Activated T-helper 1 cell treated with anti-CD3 and anti-CD28 coated beads, Interleukin-2, amount 50 U/mL, for 16 hours (primary cell): Measurements from ENCODE around the gene LYRM2.

Experiments used
- DNase-seq, 2 donors: peaks; one replicate each; pipeline ENCODE4 v3.0.0-alpha.2; 2020; ENCODE audit warnings: low read depth in 1 of 2, low spot score in 1 of 2

LYRM2 gene, protein sequence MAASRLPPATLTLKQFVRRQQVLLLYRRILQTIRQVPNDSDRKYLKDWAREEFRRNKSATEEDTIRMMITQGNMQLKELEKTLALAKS

DNA sequence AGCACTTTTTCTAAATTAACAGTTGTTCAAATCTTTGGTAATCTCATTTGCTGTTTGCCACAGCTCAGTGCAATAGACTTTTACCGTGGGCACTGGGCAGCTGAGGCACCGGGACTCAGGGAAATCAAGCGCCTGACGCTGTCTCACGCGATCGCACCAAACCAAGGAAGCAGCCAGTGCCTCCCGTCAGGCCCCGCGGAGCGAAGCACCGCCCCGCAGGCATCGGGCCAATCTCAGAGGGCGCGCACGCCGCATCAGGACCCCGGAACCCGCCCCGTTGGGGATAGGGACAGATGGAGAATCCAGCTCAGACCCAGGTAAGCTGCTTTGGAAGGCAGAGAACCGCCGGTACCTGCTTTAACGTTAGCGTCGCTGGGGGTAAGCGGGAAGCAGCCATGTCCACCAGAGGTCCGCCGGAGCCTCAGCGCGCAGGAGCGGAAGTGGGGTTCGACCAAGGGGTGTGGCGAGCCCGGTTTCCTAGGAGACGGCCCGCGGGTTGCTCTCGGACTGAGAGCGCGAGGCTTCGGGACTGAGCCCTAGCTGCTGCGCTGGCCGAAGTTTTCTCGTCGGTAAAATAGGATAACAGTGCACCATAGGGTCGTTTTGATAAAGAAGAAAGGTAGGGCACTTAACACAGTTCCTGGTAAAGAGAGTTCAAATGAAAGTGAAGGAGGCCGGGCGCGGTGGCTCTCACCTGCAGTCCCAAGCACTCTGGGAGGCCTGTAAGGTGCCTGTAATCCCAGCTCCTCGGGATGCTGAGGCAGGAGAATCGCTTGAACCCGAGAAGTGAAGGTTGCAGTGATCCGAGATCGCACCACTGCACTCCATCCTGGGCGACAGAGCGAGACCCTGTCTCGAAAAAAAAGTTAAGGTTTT lies at the start of gene LYRM2:
Gene LYRM2, minus strand, starts transcription at position 428 of the 876 bp plus-strand sequence. Its CDS starts 31 bp downstream, at position 397.
- peak; percentile 81 for DNase-seq

GRCh38 chr6:89688328-89688727 lies 49.8 kb upstream of the LYRM2 start:
- no peak for DNase-seq

DNA sequence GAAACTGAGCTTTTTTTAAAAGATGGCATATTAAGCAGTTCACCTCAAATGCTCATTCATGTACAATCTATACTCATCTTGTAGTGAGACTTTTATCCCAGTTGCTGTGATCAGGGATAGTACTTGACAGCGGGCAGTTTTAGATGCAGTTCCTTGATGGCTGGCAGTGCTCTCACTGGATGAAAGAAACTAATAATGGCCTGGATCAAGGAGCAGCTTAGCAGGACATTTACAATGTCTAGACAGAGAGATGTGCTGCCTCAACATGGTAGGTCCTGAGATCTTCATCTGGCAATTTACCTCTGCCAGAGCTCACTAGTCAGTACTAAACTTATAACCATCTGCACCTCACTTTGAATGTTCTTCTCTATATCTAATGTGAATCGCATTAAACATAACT lies 46.8 kb upstream of the LYRM2 start:
- DNase-seq: no peak

GRCh38 chr6:89682991-89683390 lies 44.4 kb upstream of the LYRM2 start:
- DNase-seq: no peak

DNA sequence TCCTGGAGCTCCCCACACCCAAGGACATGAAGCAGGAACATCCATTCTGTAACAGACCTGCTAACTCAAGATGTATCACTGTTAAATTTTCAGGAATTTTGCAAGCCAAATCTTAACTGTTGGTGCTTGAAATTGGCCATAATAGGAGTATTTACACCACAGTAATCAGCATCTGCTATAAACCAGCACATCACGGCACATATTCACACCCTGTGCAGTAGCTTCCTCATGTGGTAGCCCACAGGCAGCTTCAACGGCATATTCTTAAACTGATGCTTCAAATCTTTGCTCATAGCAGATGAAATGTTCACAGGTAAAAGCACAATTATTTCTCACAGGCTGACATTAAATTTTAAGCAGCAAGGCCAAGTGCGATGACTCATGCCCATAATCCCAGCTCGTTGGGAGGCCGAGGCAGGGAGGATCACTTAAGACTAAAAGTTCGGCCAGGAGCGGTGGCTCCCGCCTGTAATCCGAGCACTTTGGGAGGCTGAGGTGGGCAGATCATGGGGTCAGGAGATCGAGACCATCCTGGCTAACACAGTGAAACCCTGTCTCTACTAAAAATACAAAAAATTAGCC lies 43.5 kb upstream of the LYRM2 start:
- DNase-seq: no peak

DNA sequence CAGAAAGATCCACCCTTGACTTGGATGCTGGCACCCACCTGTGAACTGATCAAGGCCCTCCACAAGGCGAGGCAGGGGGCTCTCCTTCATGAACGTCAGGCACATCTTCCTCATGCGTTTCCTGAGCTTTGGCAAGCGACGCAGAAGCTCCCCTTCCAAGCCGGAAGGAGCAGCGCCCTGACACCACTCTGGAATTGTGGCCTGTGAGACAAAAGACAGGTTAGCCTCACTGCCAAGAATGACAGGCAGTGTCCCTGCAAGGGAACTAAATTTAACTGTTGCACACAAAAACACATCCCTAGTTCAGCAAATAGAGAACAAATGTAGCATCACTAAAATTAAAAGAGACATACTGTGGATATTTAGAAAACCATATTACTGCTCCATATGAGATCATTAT lies 42.0 kb upstream of the LYRM2 start:
- DNase-seq: no peak

DNA sequence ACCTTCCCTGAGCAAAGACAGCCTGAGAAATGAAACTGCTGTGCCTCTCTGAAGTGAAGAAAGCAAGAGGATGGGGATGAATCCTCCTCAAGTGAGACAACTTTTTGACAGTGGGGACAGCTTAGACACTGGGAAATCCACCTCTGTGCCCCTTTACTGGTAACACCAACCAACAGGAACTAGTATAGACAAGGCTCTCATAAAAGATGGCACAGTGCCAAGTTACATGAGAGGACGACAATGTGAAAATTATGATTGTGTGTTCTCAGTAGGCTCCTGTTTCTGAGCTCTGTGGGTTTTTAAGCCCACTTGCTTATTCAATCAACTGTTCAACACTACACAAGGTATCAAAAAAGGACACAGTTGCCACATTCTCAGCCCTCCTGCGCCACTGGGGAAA lies 41.6 kb upstream of the LYRM2 start:
- no peak for DNase-seq

GRCh38 chr6:89679215-89680120 lies 40.9 kb upstream of the LYRM2 start:
- DNase-seq: no peak

- DNase-seq: no peak
Observed at GRCh38 chr6:89678531-89678930, 40.0 kb upstream of the LYRM2 start.

- no peak for DNase-seq
Observed at GRCh38 chr6:89675949-89676748, 37.6 kb upstream of the LYRM2 start.

DNA sequence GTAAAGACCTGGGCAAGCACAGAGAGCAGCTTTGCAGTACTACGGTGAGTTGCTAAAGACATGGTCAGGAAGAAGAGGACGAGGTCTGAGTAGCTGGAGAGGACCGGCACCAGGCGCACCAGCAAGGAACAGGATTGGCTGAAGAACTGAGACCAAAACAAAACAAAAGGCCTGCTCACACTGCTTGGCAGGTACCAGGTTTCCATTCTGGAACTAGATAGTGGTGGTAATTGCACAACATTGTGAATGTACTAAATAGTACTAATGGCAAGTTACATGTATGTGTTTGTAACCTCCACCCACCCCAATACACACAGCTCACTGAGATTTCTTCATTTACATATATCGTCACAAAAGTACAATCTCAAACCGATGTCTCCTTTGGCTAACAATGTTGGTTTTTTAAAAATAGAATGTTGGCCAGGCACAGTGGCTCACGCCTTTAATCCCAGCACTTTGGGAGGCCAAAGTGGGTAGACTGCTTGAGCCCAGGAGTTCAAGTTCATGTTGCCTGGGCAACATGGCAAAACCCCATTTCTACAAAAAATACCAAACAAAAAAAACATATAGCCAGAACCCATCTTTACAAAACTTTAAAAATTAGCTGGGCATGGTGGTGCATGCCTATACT lies 32.5 kb upstream of the LYRM2 start:
- no peak for DNase-seq

GRCh38 chr6:89669002-89669401 lies 30.5 kb upstream of the LYRM2 start:
- no peak for DNase-seq

DNA sequence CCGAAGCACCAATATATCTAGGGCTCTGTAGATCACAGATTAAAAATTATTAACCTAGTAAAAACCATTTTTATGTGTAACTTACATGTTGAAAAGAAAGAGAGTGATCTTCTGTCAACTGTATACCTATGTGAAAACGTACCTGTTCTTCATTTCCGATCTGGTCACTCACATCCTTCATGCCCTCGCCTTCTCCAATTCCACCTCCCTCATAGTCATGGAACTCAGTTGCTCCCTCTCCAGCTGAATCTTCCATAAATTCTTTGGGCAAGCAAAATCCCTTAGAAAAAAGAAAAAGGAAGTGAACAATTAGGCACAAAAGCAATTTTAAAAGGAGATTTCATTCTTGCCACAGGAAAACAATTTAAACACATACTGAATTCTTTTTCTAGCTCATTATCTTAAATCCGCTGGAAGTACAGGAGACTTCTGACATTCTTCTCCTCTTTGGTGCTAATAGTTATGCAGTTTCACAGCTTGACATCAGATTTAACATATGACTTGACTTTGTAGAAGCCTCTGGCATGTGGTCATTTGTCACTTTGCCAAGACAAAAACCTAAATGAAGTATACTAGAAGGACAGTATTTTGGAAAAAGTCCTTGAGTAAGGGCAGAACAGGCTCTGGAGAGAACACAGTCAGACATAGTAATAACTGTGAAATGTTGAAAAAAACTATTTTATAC lies 29.5 kb upstream of the LYRM2 start:
- DNase-seq: no peak

- DNase-seq: no peak
Observed at GRCh38 chr6:89662659-89663223, 24.2 kb upstream of the LYRM2 start.

GRCh38 chr6:89661559-89661958 lies 23.0 kb upstream of the LYRM2 start:
- no peak for DNase-seq

DNA sequence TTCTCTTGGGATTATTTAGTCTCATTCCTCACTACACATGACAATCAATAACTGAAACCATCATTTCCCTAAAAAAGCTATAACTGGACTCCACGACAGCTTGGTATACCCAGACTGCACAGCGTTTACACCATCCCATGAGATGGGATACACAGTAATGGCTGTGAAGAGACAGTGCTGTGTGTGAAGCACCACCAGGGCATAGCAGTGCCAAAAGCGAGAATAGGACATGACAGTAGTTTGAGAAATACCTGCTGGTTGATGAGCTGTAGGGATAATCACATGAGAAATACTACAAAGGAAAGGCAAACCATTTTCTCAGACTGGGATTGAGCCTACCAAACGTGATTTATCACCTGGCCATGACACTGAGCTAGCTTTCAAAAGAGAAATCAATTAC lies 22.4 kb upstream of the LYRM2 start:
- DNase-seq: no peak

DNA sequence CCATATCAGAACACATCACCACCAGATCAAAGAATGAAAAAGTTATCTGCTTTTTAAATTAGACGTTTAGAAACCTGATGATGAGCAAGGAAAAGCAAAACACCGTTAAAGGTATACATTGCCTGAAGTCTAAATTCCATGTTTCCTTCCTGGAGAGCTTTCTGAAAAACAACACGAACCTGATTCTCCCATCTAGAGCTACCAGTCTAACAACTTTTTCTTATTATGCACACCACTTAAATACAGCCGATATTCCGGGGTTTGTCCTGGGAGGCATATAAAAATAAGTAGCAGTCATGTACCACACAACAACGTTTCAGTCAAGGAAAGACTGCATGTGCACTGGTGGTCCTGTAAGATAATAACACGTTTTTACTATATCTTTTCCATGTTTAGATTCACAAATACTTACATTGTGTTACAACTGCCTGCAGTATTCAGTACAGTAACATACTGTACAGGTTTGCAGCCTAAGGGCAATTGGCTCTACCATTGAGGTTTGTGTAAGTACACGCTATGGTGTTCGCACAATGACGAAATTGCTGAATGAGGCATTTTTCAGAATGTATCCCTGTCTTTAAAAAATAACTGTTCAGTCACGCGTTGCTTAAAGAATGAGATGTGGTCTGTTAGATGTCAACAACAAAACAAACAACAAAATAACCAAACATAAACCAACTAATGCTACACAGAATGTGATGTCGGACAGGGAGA lies 19.1 kb upstream of the LYRM2 start:
- no peak for DNase-seq

DNA sequence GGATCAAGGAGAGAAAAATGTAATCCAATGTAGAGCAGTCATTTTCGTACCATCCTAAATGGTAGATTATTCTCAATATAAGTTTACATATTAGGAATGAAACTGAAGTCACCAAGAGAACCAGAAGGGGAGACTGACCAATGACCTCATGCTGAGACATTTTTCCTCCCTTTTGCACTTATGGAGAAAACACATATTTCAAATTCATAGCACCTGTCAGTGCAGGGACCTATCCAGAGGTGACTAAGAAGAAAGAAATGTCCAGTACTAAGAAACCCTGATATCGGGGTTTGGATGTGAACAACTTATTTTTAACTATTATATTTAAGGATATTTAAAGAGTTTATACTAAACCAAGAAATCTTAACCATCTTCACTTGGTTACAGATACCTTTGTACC lies 16.6 kb upstream of the LYRM2 start:
- DNase-seq: no peak

- DNase-seq: no peak
Observed at GRCh38 chr6:89650579-89650978, 12.0 kb upstream of the LYRM2 start.
